Left hindlimb (tissue), 1 donor: ENCODE results near the gene NAGLU.
"Not testable (repeated sequence)": the region's sequence is repeated elsewhere in the genome, so short reads cannot be mapped to it uniquely, and the experiment has no call there.

Source experiments
- DNase-seq: peaks from one replicate; pipeline ENCODE4 v3.0.0-alpha.2; 2018

The NAGLU gene

DNA sequence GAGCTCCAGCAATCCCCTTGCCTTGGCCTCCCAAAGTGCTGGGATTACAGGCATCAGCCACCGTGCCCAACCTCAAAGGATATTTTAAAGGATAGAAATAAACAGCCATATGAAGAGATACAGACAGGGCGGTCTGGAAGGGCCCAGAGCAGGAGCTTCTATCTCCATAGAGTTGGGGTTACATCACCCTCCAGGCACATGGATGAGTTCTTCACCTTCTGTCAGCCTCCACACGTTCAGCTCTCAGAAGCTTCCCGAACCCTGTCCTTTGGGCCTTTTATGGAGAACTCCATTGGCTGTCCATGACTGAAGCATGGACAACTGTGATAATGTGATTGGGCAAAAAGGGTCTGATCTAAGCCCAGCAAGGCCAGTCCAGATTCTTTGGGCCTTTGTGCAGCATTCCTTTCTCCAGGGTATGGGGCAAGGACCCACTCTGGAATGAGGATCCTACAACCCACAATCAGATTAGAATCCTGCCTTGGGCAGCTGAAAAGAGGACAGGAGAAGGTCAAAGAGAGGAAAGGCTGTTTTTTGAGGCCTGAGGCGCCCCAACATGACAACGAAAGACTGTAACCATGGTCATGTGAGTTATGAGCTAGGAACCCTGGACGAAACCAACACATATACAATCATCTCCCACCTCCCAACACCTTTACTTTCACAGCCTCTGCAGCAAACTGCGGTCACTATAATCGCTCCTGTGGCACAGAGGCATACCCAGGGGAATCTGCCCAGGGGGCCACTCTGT lies 9.9 kb downstream of the NAGLU start:
- DNase-seq = not testable (repeated sequence)

- no peak for DNase-seq
Measured at GRCh38 chr17:42547001-42547461, 11.0 kb downstream of the NAGLU start.

GRCh38 chr17:42547698-42548069 lies 11.6 kb downstream of the NAGLU start:
- no peak for DNase-seq

DNA sequence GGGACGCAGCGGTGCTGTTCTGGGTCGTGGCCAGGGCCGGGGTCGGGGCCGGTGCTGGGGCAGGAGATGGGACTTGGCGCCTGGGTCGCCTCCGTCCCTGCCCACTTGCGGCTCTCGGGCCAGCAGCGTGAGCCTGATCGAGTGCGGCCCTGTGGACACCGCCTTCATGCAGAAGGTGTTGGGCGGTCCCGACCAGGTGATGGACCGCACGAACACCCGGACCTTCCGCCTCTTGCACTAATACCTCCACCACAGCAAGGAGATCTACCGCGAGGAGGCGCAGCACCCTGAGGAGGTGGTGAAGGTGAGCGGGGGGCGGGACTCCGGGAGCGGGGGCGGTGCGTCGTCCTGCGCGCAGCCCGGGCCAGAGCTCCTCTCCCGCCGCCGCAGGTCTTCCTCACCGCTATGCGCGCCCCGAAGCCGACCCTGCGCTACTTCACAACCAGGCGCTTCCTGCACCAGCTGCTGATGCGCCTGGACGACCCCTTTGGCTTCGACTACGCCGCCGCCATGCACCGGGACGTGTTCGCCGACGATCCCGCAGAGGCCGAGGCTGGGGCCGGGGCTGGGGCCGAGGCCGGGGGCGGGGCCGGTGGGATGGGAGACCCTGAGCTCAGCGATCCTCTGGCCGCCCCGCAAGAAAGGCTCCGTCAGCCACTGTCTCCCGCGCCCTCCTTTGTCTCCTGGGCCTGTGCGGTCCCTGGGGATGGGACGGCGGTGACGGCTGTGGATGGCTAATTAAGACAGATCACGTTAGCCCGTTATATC lies 12.2 kb downstream of the NAGLU start:
- DNase-seq = peak; percentile 71

DNA sequence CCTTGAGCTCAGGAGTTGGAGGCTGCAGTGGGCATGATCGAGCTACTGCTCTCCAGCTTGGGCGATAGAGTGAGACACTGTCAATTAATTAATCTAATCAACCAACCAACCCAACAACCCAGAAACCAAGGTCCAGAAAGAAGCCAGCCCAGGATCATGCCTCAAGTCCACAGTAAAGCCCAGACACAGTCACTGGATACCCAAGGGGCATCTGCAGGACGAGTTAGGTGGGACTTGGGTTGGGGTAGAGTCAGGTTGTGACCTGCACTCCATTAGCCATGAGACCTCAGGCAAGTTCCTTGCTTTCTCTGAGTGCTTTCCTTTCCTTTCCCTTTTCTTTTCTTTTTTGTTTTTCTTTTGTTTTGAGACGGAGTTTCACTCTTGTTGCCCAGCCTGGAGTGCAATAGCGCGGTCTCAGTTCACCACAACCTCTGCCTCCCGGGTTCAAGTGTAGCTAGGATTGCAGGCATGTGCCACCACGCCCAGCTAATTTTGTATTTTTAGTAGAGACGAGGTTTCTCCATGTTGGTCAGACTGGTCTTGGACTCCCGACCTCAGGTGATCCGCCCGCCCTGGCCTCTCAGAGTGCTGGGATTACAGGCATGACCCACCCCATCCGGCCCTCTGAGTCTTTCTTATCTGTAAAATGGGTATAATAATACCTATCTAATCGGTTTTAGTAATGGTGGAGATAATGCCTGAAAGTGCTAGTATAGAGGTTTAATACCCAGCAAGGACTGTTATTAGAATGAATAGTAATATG lies 13.1 kb downstream of the NAGLU start:
- DNase-seq = no peak

DNA sequence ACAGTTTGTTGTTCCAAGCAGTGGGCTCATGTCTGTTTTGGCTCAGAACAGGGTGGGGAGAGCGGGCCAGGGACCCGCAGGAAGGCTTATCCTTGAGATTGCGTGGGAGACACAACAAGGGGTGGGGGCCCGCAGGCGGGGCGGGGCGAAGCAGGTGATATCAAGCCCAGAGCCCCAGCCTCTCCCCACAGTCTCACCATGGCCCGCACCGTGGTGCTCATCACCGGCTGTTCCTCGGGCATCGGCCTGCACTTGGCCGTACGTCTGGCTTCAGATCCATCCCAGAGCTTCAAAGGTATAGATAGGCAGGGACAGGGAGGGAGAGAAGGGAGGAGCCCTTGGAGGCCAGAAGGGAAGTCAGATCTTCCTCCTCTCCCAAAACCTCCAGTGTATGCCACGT lies 16.7 kb downstream of the NAGLU start, which contains the start of gene HSD17B1:
HSD17B1 (plus strand) TSS at position 188 of the 400 bp plus-strand sequence; CDS start at position 199, 11 bp downstream.
- not testable (repeated sequence) for DNase-seq

- no peak for DNase-seq
Measured at GRCh38 chr17:42553161-42553818, 17.2 kb downstream of the NAGLU start.

DNA sequence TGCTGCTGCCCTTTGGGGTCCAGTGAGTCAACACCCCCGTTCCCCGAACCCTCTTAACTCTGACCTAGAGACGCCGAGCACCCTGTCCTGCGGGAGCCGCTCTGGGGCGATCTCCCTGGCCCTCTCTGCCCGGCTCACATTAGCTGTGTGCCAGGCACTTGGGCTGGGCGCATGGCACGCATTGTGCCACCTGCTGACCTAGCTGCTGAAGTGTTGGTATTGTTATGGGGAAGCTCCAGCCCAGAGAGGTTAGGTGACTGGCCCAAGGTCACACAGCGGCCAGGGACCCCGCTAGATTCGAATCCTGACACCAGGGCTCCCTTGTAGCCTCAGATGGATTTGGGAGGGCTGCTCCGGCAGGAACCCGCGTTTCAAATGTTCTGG lies 17.8 kb downstream of the NAGLU start:
- no peak for DNase-seq

- DNase-seq = peak; percentile 93
Measured at GRCh38 chr17:42554250-42555121, 18.4 kb downstream of the NAGLU start.

GRCh38 chr17:42555122-42555622 lies 19.1 kb downstream of the NAGLU start:
- DNase-seq = no peak

DNA sequence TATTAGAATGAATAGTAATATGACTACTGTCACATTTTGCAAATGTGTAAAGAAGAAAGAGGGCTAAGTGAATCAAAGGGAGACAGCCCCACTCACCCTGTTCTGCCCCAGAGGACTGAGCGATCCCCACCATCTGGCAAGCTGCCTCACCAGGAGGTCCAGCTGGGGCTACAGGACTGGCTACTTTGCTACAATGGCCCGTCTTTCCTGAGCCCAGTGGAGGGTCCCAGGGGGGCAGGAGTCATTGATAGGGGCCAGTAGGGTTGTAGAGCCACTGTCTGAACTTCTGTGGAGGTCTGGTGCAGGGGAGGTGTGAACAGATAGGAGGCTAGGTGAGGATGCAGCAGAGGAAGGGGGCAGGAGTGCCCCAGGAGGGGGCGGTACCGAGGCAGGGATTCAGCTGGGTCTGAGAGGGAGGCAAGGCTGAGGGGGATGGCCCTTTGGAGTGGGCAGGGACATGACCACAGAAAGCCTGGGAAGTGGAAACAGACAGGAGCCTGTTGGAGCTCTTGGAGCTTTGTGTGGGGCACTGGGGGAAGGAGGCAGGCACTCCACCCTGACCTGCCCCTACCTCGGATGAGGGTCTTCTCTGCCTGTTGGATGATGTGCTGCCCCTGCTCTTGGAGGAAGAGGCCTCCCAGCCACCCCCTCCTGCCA lies 20.0 kb downstream of the NAGLU start:
- DNase-seq = not testable (repeated sequence)

DNA sequence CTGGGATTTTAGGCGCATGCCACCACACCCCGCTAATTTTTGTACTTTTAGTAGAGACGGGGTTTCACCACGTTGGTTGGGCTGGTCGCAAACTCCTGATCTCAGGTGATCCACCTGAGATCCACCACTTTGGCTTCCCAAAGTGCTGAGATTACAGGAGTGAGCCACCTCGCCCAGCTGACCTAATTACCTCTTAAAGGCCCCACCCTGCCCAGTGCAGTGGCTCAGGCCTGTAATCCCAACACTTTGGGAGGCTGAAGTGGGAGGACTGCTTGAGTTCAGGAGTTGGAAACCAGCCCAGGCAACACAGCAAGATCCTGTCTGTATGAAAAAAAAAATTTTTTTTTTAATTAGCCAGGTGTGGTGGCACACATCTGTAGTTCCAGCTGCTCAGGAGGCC lies 23.0 kb downstream of the NAGLU start:
- DNase-seq = no peak

DNA sequence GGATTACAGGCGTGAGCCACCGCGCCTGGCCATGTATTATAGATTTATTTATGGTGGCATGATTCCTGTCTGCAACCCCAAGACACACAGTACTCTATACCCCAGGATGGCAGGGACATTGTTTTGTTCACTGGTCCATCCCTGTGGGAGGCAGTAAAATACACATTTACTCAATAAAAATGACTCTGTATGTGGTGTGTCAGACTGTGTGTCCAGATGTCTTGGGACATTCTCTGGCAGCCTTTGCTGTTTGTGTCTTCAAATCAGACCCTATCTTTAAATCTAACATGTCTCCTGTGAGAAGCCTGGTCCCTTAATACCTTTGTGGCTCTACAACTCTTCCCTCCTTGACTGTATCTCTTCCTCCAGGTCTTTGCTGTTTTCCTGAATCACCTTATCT lies 24.2 kb downstream of the NAGLU start:
- DNase-seq = no peak

GRCh38 chr17:42561897-42562387 lies 25.9 kb downstream of the NAGLU start, which contains the start of gene COASY:
TSS of gene COASY (plus strand) at chr17:42562148. CDS start at chr17:42562623, 475 bp downstream.
- peak; percentile 96 for DNase-seq

DNA sequence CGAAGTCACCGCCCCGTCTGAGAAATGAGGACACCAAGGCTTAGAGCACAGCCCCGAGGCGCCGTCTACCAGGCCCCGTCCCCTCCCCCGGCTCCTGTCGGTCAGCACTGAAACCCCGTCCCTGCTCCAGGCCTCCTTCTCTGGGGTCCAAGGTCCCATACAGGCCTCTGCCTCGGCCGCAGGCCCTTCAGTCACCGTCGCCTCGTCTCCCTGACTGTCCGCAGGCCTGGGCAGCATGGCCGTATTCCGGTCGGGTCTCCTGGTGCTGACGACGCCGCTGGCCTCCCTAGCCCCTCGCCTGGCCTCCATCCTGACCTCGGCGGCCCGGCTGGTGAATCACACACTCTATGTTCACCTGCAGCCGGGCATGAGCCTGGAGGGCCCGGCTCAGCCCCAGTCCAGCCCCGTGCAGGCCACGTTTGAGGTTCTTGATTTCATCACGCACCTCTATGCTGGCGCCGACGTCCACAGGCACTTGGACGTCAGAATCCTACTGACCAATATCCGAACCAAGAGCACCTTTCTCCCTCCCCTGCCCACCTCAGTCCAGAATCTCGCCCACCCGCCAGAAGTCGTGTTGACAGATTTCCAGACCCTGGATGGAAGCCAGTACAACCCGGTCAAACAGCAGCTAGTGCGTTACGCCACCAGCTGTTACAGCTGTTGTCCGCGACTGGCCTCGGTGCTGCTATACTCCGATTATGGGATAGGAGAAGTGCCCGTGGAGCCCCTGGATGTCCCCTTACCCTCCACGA lies 26.5 kb downstream of the NAGLU start:
- DNase-seq = no peak

GRCh38 chr17:42563143-42563509 lies 27.1 kb downstream of the NAGLU start:
- DNase-seq = no peak

GRCh38 chr17:42563543-42563942 lies 27.5 kb downstream of the NAGLU start:
- DNase-seq = no peak

DNA sequence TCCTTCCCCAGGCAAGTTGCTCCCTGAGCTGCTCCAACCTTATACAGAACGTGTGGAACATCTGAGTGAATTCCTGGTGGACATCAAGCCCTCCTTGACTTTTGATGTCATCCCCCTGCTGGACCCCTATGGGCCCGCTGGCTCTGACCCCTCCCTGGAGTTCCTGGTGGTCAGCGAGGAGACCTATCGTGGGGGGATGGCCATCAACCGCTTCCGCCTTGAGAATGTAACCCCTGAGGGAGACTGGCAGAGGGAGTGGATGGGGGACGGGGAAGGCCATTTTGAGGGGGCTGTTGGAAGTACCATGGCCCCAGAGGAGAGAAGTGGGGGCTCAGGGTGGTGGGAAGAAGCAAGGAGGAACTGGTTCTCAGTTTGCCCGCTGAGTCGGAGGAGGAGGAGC lies 27.9 kb downstream of the NAGLU start:
- no peak for DNase-seq

GRCh38 chr17:42564815-42565522 lies 28.9 kb downstream of the NAGLU start:
- DNase-seq = no peak
